GM12878 (cell line): ENCODE measurements around the gene FAM187B. TPM values are rescaled to one million over a fixed set of nuclear protein-coding genes. Genes with fewer than 3 reads are reported as not detected.
A peak's percentile ranks its signal among the peaks of the same experiment; 100 is the strongest.

Experiments
- ATAC-seq: fragments of 200-7000 bp; cut with Tn5 transposase; 3 replicates; pipeline ENCODE4 v1.9.1; 2020; ENCODE audit warnings: mild to moderate bottlenecking, moderate library complexity
- BruUV-seq: library from RNA; stranded (reverse); fragments of 400-500 nt; replicated peaks from 2 replicates; lab custom pipeline; 2021; lab: Mats Ljungman, UMichigan
- CTCF ChIA-PET: fragments of 300-600 bp; sonication (Branson Sonifier 250); formaldehyde crosslinking; extraction: SDS; loops from one replicate; lab custom pipeline; 2021; ENCODE audit warnings: inconsistent platforms; lab: Yijun Ruan, JAX
- POLR2A ChIA-PET: fragments of 350-600 bp; formaldehyde crosslinking; extraction: SDS; loops from one replicate; lab custom pipeline; 2021; ENCODE audit warnings: inconsistent platforms; lab: Charles Lee
- RAD21 ChIA-PET: fragments of 300-600 bp; sonication (Branson Sonifier 250); formaldehyde crosslinking; loops from one replicate; lab custom pipeline; 2023; ENCODE audit warnings: antibody characterized with exemption; ENCODE audit not compliant: unreplicated experiment; lab: Charles Lee
- SMC1A ChIA-PET: fragments of 300-600 bp; sonication (Branson Sonifier 250); formaldehyde crosslinking; loops from one replicate; lab custom pipeline; 2023; ENCODE audit not compliant: unreplicated experiment, uncharacterized antibody; lab: Charles Lee
- DNase-seq: peaks from one replicate; pipeline ENCODE4 v3.0.0-alpha.2; 2011; ENCODE audit warnings: low read depth, low spot score
- FAIRE-seq: peaks from 3 replicates; lab custom pipeline; 2011; peaks lifted over from hg19 to GRCh38; lab: Jason Lieb, UNC
- H2AFZ ChIP-seq: 2 replicates; pipeline ENCODE4 v1.6.0; 2011; ENCODE audit warnings: low read depth, low read length, control low read depth; ENCODE audit not compliant: control insufficient read depth
- H3K27ac ChIP-seq: 2 replicates; pipeline ENCODE4 v1.5.1; 2011; ENCODE audit warnings: control low read depth; ENCODE audit not compliant: control insufficient read depth, insufficient read depth
- H3K27me3 ChIP-seq, 2 experiments: replicated peaks in 1 of 2; 2 replicates each; pipeline versions ENCODE4 v1.6.0 to v1.6.1; 2011; ENCODE audit warnings: low read length in 1 of 2; ENCODE audit not compliant: control insufficient read depth in 2 of 2, insufficient read depth in 2 of 2
- H3K36me3 ChIP-seq, 2 experiments: 2 replicates each; pipeline ENCODE4 v1.5.1; 2011; ENCODE audit warnings: low read length in 1 of 2; ENCODE audit not compliant: control insufficient read depth in 2 of 2, insufficient read depth in 2 of 2
- H3K4me1 ChIP-seq: 2 replicates; pipeline ENCODE4 v1.6.1; 2011; ENCODE audit warnings: mild to moderate bottlenecking, low read length, moderate library complexity, mixed read lengths; ENCODE audit not compliant: control insufficient read depth, insufficient read depth
- H3K4me2 ChIP-seq: 2 replicates; pipeline ENCODE4 v1.6.0; 2011; ENCODE audit warnings: control low read depth; ENCODE audit not compliant: control insufficient read depth, insufficient read depth
- H3K4me3 ChIP-seq: fragments of 200-600 bp; sonication (generic); 2 replicates; pipeline ENCODE4 v1.5.1; 2016
- H3K79me2 ChIP-seq: 2 replicates; pipeline ENCODE4 v1.6.0; 2011; ENCODE audit warnings: low read length; ENCODE audit not compliant: control insufficient read depth, insufficient read depth
- H3K9ac ChIP-seq: 2 replicates; pipeline ENCODE4 v1.8.0; 2011; ENCODE audit warnings: low read length, control low read depth, mixed read lengths; ENCODE audit not compliant: control insufficient read depth, insufficient read depth
- H3K9me3 ChIP-seq: replicated peaks from 3 replicates; pipeline ENCODE4 v1.5.1; 2011; ENCODE audit warnings: mild to moderate bottlenecking, low read length; ENCODE audit not compliant: control insufficient read depth, insufficient read depth
- H4K20me1 ChIP-seq: 2 replicates; pipeline ENCODE4 v1.6.0; 2011; ENCODE audit not compliant: control insufficient read depth, insufficient read depth
- CREB1 ChIP-seq: IDR thresholded peaks from 2 replicates; pipeline ENCODE4 v1.6.1; 2012; ENCODE audit warnings: low read depth, mild to moderate bottlenecking, inconsistent platforms
- IKZF1 ChIP-seq: fragments of 450-650 bp; conservative IDR thresholded peaks from 2 replicates; pipeline ENCODE4 v1.6.1; 2017; ENCODE audit warnings: antibody characterized with exemption, mild to moderate bottlenecking
- MTA2 ChIP-seq: fragments of 450-650 bp; IDR thresholded peaks from 2 replicates; pipeline ENCODE4 v1.6.1; 2016; ENCODE audit warnings: low read depth, mild to moderate bottlenecking, moderate library complexity
- WGBS: methylation state at CpG from one replicate; pipeline ENCODE4 v1.1.6; 2016; ENCODE audit warnings: low lambda C conversion rate; ENCODE audit not compliant: insufficient replicate concordance, insufficient coverage; ENCODE audit errors: missing lambda C conversion rate; 5-methylcytosine and 5-hydroxymethylcytosine counted together
- in situ Hi-C: fragments of 300-500 bp; cut with MboI; formaldehyde crosslinking; loops from 9 replicates; pipeline ENCODE4 v1.14.3; 2018; ENCODE audit warnings: mixed read lengths
- intact Hi-C: fragments of 100-400 bp; cut with micrococcal nuclease; formaldehyde crosslinking; loops from one replicate; pipeline ENCODE4 v1.14.2; 2022; ENCODE audit not compliant: unreplicated experiment
- polyA plus RNA-seq, 11 experiments: library from polyadenylated mRNA; depleted of rRNA in 4 of 11; unstranded in 6 of 11; stranded (reverse) in 5 of 11; fragments of >200 nt; fragmentation: Nextera tagmentation in 4 of 11; fragmentation: Illumina TruSeq in 1 of 11; extraction: Ambion mirVana in 4 of 11; extraction: Trizol in 1 of 11; gene quantifications; 1 replicate in 1 of 11; 2 replicates in 10 of 11; pipeline versions ENCODE4 v1.2.1 to v1.2.3, GENCODE V29; 2011 to 2016; ENCODE audit warnings: inconsistent platforms in 2 of 11, missing spikeins in 2 of 11, low read depth in 1 of 11
- total RNA-seq, 4 experiments: library from RNA; depleted of rRNA in 3 of 4; stranded (reverse); fragments of >200 nt in 3 of 4; fragmentation: Illumina TruSeq in 1 of 4; extraction: Trizol in 1 of 4; gene quantifications; 2 replicates each; pipeline versions ENCODE4 v1.2.1 to v1.2.3, GENCODE V29; 2013 to 2021
- TF ChIP-seq, protein P1 (sequence below): IDR thresholded peaks from 2 replicates; pipeline ENCODE4 v1.6.1; 2012; ENCODE audit warnings: low read depth, low read length, improper control_type of control experiment
- TF ChIP-seq, protein P2 (sequence below): fragments of 450-650 bp; IDR thresholded peaks from 2 replicates; pipeline ENCODE4 v1.6.1; 2017; ENCODE audit warnings: mild to moderate bottlenecking
- TF ChIP-seq, protein P3 (sequence below): fragments of 450-650 bp; formaldehyde crosslinking; IDR thresholded peaks from 2 replicates; pipeline ENCODE4 v1.4.0; 2022; ENCODE audit warnings: mild to moderate bottlenecking, moderate library complexity

FAM187B gene
- total and polyA plus RNA-seq, 10 of the 15 experiments (the other 5 are each of a cell fraction or from before 2014, with no cell fraction given) = 0.05 TPM; not detected in 9

- H3K9ac ChIP-seq = no peak overlapping the region
- H3K36me3 ChIP-seq = no peaks in the 10 kb centered on the region
Observed at GRCh38 chr19:35202722-35203688, 25.5 kb downstream of the FAM187B start.

DNA sequence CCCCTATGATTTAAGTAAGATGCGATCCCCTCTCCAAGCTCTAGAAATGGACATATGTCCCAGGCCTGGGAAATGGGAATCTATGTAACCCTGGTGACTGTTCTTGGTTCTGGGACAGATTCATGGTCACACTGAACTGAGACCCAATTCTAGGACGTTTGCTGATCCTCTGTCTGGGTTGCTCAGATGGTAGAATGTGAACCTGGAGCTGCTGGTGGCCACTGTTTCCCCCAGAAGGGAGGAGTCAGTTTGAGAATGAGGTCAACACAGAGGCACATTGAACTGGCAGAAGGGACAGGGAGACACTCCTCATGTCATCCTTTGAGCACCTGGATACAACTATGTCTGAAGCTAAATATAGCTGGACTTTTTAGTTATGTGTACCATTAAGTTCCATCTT lies 29.1 kb downstream of the FAM187B start:
- DNase-seq = no peak
- Histone ChIP-seq H3K79me2 (no peaks in the 10 kb centered on the region), H3K4me3 (no peak overlapping the region), H3K9ac (no peak overlapping the region), H3K36me3 (no peaks in the 10 kb centered on the region), H3K27ac (no peak overlapping the region), H3K27me3 (no peaks in the 10 kb centered on the region; a peak in 1 of 4 replicates), H3K9me3 (no peaks in the 10 kb centered on the region), H3K4me2 (no peak overlapping the region), H4K20me1 (no peaks in the 10 kb centered on the region), H3K4me1 (peaks cover 2% of the 10 kb centered on the region), H2AFZ (no peak overlapping the region)
- POLR2A ChIA-PET = interaction anchor here (0.6 to 1.6 kb wide), 2 partner anchors 11 to 21 kb away, joined by 3 read pairs; no protein-coding TSS in a partner anchor
- in situ Hi-C loops = no loop called here
- intact Hi-C loops = no loop called here
- 50% methylated on average over 2 of the region's 2 CpGs for WGBS
- RAD21 ChIA-PET = no interaction called here
- TF ChIP-seq, protein P1, sequence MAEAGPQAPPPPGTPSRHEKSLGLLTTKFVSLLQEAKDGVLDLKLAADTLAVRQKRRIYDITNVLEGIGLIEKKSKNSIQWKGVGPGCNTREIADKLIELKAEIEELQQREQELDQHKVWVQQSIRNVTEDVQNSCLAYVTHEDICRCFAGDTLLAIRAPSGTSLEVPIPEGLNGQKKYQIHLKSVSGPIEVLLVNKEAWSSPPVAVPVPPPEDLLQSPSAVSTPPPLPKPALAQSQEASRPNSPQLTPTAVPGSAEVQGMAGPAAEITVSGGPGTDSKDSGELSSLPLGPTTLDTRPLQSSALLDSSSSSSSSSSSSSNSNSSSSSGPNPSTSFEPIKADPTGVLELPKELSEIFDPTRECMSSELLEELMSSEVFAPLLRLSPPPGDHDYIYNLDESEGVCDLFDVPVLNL = no peak
- TF ChIP-seq, protein P2, sequence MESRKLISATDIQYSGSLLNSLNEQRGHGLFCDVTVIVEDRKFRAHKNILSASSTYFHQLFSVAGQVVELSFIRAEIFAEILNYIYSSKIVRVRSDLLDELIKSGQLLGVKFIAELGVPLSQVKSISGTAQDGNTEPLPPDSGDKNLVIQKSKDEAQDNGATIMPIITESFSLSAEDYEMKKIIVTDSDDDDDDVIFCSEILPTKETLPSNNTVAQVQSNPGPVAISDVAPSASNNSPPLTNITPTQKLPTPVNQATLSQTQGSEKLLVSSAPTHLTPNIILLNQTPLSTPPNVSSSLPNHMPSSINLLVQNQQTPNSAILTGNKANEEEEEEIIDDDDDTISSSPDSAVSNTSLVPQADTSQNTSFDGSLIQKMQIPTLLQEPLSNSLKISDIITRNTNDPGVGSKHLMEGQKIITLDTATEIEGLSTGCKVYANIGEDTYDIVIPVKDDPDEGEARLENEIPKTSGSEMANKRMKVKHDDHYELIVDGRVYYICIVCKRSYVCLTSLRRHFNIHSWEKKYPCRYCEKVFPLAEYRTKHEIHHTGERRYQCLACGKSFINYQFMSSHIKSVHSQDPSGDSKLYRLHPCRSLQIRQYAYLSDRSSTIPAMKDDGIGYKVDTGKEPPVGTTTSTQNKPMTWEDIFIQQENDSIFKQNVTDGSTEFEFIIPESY = no peak
- TF ChIP-seq, protein P3, sequence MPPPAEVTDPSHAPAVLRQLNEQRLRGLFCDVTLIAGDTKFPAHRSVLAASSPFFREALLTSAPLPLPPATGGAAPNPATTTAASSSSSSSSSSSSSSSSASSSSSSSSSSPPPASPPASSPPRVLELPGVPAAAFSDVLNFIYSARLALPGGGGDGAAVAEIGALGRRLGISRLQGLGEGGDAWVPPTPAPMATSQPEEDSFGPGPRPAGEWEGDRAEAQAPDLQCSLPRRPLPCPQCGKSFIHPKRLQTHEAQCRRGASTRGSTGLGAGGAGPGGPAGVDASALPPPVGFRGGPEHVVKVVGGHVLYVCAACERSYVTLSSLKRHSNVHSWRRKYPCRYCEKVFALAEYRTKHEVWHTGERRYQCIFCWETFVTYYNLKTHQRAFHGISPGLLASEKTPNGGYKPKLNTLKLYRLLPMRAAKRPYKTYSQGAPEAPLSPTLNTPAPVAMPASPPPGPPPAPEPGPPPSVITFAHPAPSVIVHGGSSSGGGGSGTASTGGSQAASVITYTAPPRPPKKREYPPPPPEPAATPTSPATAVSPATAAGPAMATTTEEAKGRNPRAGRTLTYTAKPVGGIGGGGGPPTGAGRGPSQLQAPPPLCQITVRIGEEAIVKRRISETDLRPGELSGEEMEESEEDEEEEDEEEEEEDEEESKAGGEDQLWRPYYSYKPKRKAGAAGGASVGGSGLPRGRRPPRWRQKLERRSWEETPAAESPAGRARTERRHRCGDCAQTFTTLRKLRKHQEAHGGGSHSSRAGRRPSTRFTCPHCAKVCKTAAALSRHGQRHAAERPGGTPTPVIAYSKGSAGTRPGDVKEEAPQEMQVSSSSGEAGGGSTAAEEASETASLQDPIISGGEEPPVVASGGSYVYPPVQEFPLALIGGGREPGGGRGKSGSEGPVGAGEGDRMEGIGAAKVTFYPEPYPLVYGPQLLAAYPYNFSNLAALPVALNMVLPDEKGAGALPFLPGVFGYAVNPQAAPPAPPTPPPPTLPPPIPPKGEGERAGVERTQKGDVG = no peak
- TF ChIP-seq IKZF1 = no peak
- SMC1A ChIA-PET = interaction anchor here (1.1 to 1.9 kb wide), 5 partner anchors 9 to 64 kb away, joined by 3 to 9 read pairs (median 4); no protein-coding TSS in a partner anchor
- no TSS peak for BruUV-seq
- ATAC-seq = no peak
- CTCF ChIA-PET = interaction anchor here (0.9 to 1.9 kb wide), 6 partner anchors 9 to 133 kb away, joined by 3 to 5 read pairs (median 4); no protein-coding TSS in a partner anchor
- no peak for FAIRE-seq

More at GRCh38 chr19:35202722-35203688, 25.5 kb downstream of the FAM187B start:
- ATAC-seq = no peak
- BruUV-seq = no TSS peak
- Histone ChIP-seq H3K4me1 (peaks cover 33% of the 10 kb centered on the region), H2AFZ (no peak overlapping the region), H3K4me3 (no peak overlapping the region), H3K79me2 (no peaks in the 10 kb centered on the region), H4K20me1 (no peaks in the 10 kb centered on the region), H3K4me2 (no peak overlapping the region), H3K27ac (no peak overlapping the region), H3K27me3 (no peaks in the 10 kb centered on the region; a peak in 1 of 4 replicates), H3K9me3 (no peaks in the 10 kb centered on the region)
- ChIA-PET SMC1A (interaction anchor here (0.7 to 1.4 kb wide), 4 partner anchors 14 to 61 kb away, joined by 3 to 5 read pairs (median 4); no protein-coding TSS in a partner anchor), RAD21 (interaction anchor here (1.2 kb wide), 1 partner anchor 62 kb away, joined by 3 read pairs; no protein-coding TSS in a partner anchor), CTCF (interaction anchor here (1.0 to 2.4 kb wide), 5 partner anchors 11 to 67 kb away, joined by 3 to 11 read pairs (median 4); partner anchors contain the start of gene FXYD7), POLR2A (interaction anchor here (0.8 to 1.5 kb wide), 4 partner anchors 9 to 55 kb away, joined by 3 to 6 read pairs (median 4); no protein-coding TSS in a partner anchor)
- in situ Hi-C loops = no loop called here
- WGBS = 76% methylated on average over 4 of the region's 4 CpGs
- intact Hi-C loops = no loop called here
- DNase-seq = no peak
- no peak for FAIRE-seq
- TF ChIP-seq MTA2 (peak; percentile 83), CREB1 (no peak)
